ENCODE results near the gene RTL10.
"Not testable (repeated sequence)": the region's sequence is repeated elsewhere in the genome, so short reads cannot be mapped to it uniquely, and the experiment has no call there.

Gene RTL10

DNA sequence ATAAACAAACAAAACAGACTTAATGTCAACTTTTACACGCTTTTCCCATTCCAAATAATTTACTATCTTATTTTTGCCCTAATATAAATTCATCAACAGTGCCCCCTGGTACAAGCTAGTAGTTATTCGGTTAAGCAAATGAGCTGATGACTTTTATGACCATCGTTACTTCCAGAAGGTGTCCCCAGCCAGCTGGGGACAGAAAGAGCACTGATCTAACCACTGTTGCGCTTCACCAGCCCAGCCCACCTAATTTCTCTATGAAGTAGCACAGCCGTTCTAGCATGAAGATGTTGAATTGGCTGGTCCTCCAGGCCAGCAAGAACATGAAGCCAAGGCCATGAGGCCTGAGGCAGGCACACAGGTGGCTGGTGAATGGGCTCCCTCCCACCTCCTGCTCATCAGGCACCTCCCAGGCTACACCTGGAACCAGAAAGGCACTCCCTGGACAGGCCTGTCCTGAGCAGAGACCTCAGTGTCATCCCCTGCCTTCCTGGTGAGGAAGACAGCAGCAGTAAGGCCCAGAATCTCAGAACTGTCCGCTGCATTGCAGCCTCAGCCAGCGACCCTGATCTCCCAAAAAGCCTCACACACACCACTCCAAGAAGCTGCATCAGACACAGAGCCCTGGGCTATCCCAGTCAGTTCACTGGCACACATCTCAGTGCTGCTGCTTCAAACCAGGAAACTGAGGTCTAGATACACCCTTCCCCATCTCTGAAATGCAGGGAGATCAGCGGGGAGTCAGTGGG lies 12.9 kb downstream of the RTL10 start:
- Mint-ChIP-seq H3K27ac (no peak overlapping the region), H3K27me3 (no peaks in the 10 kb centered on the region), H3K4me3 (no peak overlapping the region), H3K9me3 (no peaks in the 10 kb centered on the region), H3K36me3 (ENCODE audit: low read depth) (peaks cover 4% of the 10 kb centered on the region), H3K4me1 (peaks cover 16% of the 10 kb centered on the region)
- DNase-seq = no peak
- no peak for ATAC-seq

DNA sequence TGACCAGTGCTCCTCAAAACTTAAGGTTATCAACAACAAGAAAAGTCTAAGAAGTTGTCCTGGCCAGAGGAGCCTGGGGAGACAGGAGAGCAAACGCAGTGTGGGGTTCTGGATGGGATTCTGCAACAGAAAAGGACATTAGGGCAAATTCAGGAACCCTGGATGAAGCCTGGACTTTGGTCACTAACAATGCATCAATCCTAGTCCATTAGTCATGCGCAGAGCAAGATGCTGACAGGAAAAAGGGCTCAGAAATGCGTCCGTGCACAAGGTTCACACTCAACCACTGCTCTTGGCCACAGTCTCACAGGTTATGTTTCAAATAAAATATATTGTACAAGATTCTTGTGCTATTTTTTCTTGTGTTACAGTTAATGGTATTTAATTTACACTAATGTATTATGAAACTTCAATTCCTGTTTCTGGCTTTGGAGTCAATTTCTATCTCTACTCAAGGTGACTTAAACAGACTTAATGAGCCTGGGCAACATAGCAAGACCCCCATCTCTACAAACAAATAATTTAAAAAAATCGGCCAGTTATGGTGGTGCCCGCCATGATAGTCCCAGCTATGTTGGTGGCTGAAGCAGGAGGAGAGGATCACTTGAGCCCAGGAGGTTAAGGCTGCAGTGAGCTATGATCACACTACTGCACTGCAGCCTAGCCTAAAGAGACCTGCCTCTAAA lies 13.6 kb downstream of the RTL10 start:
- Mint-ChIP-seq H3K4me3 (no peak overlapping the region), H3K4me1 (peaks cover 16% of the 10 kb centered on the region), H3K27me3 (no peaks in the 10 kb centered on the region), H3K27ac (no peak overlapping the region), H3K36me3 (ENCODE audit: low read depth) (peaks cover 4% of the 10 kb centered on the region), H3K9me3 (no peaks in the 10 kb centered on the region)
- no peak for ATAC-seq
- no peak for DNase-seq

DNA sequence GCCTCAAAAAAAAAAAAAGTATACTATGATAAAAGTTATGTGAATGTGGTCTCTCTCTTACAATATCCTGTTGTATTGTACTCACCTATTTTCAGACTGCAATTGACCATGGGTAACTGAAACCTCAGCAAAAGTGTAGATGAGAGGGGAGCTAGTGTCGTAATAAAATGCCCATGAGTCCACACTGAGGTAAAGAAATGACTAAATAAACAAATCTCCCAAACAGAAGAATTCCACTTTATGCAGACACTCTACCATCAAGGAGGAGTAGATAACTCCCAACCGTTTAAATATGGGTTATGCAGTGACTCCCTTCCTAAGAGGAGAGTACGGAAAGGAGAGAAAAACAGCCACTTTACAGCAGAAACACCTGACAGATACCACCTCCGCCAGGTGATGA lies 14.6 kb downstream of the RTL10 start:
- ATAC-seq = no peak
- no peak overlapping the region for H3K4me3 Mint-ChIP-seq

DNA sequence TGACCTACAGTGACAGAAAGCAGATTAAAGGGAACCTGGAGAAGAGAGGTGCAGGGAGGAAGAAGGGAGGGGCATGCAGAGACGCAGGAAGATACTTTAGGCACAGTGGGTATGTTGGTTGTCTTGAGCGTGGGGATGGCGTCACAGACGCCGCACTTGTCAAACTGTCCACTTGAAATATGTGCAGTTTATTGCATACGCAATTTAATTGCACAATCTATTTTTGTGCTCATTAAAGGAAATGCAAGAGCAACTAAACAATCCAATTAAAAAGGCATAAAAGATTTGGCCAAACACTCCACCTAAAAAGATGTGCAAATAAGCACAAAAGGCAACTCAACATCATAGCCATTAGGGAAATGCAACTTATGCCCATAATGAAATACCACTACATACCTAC lies 16.8 kb downstream of the RTL10 start:
- no peaks in the 10 kb centered on the region for H3K27me3 Mint-ChIP-seq
- no peak overlapping the region for H3K27ac Mint-ChIP-seq
- ATAC-seq (no peak), DNase-seq (no peak)
- H3K4me1 Mint-ChIP-seq = peaks cover 19% of the 10 kb centered on the region
- H3K36me3 Mint-ChIP-seq (ENCODE audit: low read depth) = peaks cover 4% of the 10 kb centered on the region
- no peaks in the 10 kb centered on the region for H3K9me3 Mint-ChIP-seq
- H3K4me3 Mint-ChIP-seq = no peak overlapping the region

More for the DNA sequence above, 14.6 kb downstream of the RTL10 start:
- H3K27ac Mint-ChIP-seq = no peak overlapping the region
- no peaks in the 10 kb centered on the region for H3K9me3 Mint-ChIP-seq
- H3K27me3 Mint-ChIP-seq = no peaks in the 10 kb centered on the region
- peaks cover 4% of the 10 kb centered on the region for H3K36me3 Mint-ChIP-seq (ENCODE audit: low read depth)
- no peak for DNase-seq
- peaks cover 17% of the 10 kb centered on the region for H3K4me1 Mint-ChIP-seq

DNA sequence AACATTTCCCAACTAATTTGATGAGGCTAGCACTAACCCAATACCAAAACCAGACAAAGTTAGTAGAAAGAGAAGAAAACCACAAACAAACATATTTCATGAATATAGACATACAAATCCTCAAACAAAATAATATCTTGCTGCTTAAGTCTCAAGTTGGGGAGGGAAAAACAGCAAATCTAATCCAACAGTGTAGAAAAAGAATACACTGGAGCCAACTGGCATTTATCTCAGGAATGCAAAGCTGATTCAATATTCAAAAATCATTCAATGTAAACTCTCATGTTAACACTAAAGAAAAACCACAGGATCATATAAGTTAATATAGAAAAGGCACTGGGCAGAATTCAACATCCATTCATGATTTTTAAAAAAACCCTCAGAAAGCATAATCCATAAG lies 18.2 kb downstream of the RTL10 start:
- no peak overlapping the region for H3K27ac Mint-ChIP-seq
- ATAC-seq = no peak

DNA sequence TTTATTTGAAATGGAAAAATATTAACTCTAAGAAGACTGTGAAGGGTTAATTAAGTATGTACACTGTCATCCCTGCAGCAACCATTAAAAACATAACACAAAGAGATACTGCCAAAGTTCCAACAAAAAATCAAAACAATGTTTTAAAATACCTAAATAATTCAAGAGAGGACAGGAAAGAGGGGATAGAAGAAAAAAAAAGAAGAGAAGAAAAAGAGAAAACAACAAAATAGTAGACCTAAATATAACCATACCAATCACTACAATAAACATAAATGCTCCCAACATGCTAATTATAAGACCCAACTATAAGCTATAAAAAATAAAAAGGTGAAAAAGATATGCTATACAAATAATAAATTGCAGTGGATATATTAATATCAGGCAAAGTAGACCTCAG lies 20.1 kb downstream of the RTL10 start:
- DNase-seq (no peak), ATAC-seq (no peak)
- no peak overlapping the region for H3K4me3 Mint-ChIP-seq
- peaks cover 4% of the 10 kb centered on the region for H3K36me3 Mint-ChIP-seq (ENCODE audit: low read depth)
- H3K4me1 Mint-ChIP-seq = peaks cover 25% of the 10 kb centered on the region
- no peaks in the 10 kb centered on the region for H3K27me3 Mint-ChIP-seq
- no peaks in the 10 kb centered on the region for H3K9me3 Mint-ChIP-seq
- no peak overlapping the region for H3K27ac Mint-ChIP-seq

More for the DNA sequence above, 18.2 kb downstream of the RTL10 start:
- Mint-ChIP-seq H3K27me3 (no peaks in the 10 kb centered on the region), H3K4me3 (no peak overlapping the region), H3K9me3 (no peaks in the 10 kb centered on the region), H3K4me1 (peaks cover 25% of the 10 kb centered on the region), H3K36me3 (ENCODE audit: low read depth) (peaks cover 4% of the 10 kb centered on the region)
- no peak for DNase-seq

DNA sequence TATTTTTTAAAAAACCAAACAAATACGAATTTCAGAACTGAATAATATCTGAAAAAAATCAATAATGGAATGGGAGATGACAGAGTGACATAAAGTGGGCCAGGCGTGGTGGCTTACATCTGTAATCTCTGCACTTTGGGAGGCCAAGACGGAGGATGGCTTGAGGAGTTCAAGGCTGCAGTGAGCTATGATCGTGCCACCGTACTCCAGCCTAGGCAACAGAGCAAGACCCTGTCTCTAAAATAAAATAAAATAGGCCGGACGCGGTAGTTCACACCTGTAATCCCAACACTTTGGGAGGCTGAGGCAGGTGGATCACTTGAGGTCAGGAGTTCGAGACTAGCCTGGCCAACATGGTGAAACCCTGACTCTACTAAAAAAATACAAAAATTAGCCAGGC lies 21.3 kb downstream of the RTL10 start:
- not testable (repeated sequence) for H3K27ac Mint-ChIP-seq; H3K36me3 Mint-ChIP-seq (ENCODE audit: low read depth); ATAC-seq

DNA sequence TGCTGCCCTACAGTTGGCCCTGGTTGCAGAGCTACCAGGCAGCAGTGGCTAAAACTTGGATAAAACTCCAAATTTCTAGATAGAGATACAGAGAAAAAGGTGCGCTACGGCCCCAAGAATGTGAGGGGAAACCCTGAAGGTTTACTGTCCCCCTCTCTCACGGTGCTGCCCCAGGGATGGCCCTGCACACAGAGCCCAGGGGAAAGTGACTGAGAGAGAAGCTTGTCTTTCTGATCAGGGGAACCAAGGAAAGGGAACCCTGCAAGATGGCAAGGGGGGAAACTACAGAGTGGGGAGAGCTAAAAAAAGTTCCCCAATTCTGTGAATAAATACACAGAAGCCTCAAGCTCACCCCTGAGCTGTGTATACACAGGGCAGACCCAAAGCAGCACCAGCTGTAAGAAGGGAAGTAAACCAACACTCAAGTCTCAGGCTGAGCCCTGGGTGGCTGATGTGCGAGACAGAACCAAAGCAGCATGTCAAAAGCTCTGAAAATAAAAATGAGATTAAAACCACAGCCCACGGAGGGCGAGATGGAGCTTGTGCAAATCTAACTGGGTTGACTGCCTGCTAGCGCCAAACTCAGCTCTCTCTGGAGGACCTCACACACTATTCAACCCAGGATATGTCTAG lies 22.1 kb downstream of the RTL10 start:
- H3K27me3 Mint-ChIP-seq = no peaks in the 10 kb centered on the region
- no peak for ATAC-seq
- no peak overlapping the region for H3K4me3 Mint-ChIP-seq
- no peak overlapping the region for H3K27ac Mint-ChIP-seq
- DNase-seq = no peak
- peaks cover 3% of the 10 kb centered on the region for H3K36me3 Mint-ChIP-seq (ENCODE audit: low read depth)
- H3K4me1 Mint-ChIP-seq = peaks cover 23% of the 10 kb centered on the region
- H3K9me3 Mint-ChIP-seq = no peaks in the 10 kb centered on the region

More for the DNA sequence above, 21.3 kb downstream of the RTL10 start:
- H3K4me3 Mint-ChIP-seq, H3K27me3 Mint-ChIP-seq, H3K9me3 Mint-ChIP-seq, DNase-seq: not testable (repeated sequence)
- peaks cover 23% of the 10 kb centered on the region for H3K4me1 Mint-ChIP-seq

DNA sequence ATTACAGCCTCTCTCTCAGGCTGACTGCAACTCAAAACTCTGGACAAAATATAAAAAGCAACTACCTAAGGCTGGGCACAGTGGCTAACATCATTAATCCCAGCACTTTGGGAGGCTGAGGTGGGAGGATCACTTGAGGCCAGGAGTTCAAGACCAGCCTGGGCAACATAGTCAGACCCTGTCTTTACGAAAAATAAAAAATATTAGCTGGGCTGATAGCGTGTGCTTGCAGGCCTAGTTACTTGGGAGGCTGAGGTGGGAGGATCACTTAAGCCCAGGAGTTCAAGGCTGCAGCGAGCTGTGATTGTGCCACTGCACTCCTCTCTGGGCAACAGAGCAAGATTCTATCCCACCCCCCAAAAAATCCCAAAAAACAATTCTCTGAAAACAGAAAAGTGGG lies 22.7 kb downstream of the RTL10 start:
- H3K9me3 Mint-ChIP-seq; ATAC-seq; H3K27ac Mint-ChIP-seq; DNase-seq; H3K4me3 Mint-ChIP-seq; H3K36me3 Mint-ChIP-seq (ENCODE audit: low read depth); H3K27me3 Mint-ChIP-seq: not testable (repeated sequence)
- peaks cover 23% of the 10 kb centered on the region for H3K4me1 Mint-ChIP-seq

DNA sequence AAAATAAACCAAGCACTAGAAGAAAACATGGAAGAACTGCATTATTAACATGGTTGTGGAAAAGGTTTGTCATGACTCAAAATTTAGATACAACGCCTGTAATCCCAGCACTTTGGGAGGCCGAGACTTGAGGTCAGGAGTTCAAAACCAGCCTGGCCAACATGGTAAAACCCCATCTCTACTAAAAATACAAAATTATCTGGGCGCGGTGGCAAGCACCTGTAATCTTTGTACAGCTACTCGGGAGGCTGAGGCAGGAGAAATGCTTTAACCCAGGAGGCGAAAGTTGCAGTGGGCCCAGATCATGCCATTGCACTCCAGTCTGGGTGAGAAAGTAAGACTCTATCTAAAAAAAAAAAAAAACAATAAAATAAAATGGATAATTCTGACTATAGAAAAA lies 23.7 kb downstream of the RTL10 start:
- no peaks in the 10 kb centered on the region for H3K36me3 Mint-ChIP-seq (ENCODE audit: low read depth)
- no peaks in the 10 kb centered on the region for H3K9me3 Mint-ChIP-seq
- peaks cover 22% of the 10 kb centered on the region for H3K4me1 Mint-ChIP-seq
- H3K27ac Mint-ChIP-seq = no peak overlapping the region
- ATAC-seq = no peak
- H3K4me3 Mint-ChIP-seq = no peak overlapping the region
- no peaks in the 10 kb centered on the region for H3K27me3 Mint-ChIP-seq
- no peak for DNase-seq

DNA sequence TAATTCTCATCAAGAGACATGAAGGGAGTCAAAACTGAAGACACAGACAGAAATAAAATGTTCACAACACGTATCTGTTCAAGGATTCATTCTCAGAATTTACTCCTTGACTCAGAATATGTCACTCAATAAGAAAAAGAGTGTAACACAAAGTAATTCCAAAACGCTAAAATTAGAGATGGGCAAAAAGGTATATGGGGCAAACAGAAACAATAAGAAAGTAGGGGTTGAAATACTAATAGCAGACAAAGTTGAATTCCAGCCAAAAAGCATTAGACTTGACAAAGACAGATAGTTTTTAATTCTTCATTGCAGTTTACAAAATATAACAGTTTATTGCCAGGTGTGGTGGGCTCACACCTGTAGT lies 26.7 kb downstream of the RTL10 start:
- DNase-seq (no peak), ATAC-seq (no peak)
- no peak overlapping the region for H3K4me3 Mint-ChIP-seq
- no peak overlapping the region for H3K27ac Mint-ChIP-seq
- no peaks in the 10 kb centered on the region for H3K9me3 Mint-ChIP-seq
- no peaks in the 10 kb centered on the region for H3K36me3 Mint-ChIP-seq (ENCODE audit: low read depth)
- H3K4me1 Mint-ChIP-seq = peaks cover 6% of the 10 kb centered on the region
- no peaks in the 10 kb centered on the region for H3K27me3 Mint-ChIP-seq

DNA sequence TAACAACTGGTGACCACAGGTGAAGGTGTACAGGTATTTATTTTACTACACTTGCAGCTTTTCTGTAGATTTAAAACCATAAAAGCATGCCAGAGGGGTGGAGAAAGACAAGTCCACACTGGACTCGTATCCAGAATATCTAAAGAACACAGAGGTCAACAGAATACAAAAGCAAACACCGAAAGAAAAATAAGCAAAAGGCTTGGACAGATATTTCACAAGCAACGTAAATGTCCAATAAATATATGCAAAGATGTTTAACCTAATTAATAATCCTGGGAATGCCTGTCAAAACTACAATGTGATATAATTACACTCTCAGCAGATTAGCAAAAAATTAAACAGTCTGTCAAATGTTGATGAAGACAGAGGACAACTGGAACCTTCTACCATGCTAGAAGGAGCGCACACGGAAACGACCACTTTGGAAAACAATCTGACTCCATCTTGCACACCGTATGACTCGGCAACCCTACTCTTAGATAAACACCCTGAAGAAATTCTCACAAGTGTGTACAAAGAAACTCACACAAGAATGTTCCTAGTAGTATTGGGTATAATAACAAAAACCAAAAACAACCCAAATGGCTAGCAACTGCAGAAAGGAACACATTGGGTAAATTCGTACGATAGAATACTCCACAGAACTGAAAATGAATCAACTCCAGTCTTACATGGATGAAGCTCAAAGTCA lies 27.2 kb downstream of the RTL10 start:
- no peak for ATAC-seq
- Mint-ChIP-seq H3K27ac (no peak overlapping the region), H3K4me1 (peaks cover 2% of the 10 kb centered on the region), H3K36me3 (ENCODE audit: low read depth) (no peaks in the 10 kb centered on the region), H3K27me3 (no peaks in the 10 kb centered on the region), H3K9me3 (no peaks in the 10 kb centered on the region), H3K4me3 (no peak overlapping the region)
- DNase-seq = no peak

DNA sequence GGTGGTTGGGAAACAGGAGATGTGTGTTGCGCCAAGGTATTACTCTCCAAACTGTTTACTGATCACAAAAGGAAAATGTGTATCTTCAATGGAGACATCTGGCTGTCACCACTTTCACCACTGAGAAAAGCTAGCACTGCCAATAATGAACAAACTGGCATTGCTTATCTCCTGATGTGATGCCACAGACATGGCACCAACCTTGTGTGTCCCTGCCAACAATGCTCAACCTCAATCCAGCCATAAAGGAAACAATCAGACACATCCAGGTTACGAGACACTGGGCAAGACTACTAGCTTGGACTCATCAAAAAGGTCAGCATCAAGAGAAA lies 28.1 kb downstream of the RTL10 start:
- no peak overlapping the region for H3K27ac Mint-ChIP-seq
- H3K4me1 Mint-ChIP-seq = no peaks in the 10 kb centered on the region
- ATAC-seq = no peak

DNA sequence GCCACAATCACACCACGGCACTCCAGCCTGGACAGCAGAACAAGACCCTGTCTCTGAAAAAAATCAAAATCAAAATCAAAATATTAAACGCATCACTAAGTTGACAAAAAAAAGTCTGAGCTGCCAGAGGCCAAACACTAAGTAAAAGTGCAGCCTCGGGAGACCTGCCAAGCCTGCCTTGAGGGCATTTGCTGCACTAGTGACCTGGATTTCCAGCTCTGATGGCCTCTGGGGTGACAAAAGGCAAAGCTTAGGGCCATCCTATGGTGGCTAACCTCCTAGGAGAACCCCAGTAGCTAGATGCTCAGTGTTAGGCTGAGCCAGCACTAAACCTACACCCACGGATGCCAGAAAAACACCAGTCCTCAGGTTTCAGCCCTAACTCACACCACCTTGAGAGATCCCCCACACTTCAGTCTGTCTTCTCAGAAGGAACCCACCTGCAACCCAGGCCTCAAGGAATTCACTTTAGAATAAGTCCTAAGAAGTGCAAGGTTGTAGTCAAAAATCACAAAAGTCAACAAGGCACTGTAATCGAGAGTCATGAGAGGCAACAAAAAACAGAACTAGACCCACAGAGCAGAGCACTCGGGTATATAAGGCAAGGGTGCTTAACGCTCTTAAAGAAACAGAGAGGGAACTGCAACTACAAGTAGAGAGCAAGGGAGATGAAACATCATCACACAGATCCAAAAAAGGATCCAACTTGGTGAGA lies 28.6 kb downstream of the RTL10 start:
- no peak overlapping the region for H3K27ac Mint-ChIP-seq
- no peak overlapping the region for H3K4me3 Mint-ChIP-seq
- ATAC-seq = no peak

More for the DNA sequence above, 28.1 kb downstream of the RTL10 start:
- no peaks in the 10 kb centered on the region for H3K36me3 Mint-ChIP-seq (ENCODE audit: low read depth)
- no peaks in the 10 kb centered on the region for H3K9me3 Mint-ChIP-seq
- no peak for DNase-seq
- no peaks in the 10 kb centered on the region for H3K27me3 Mint-ChIP-seq
- no peak overlapping the region for H3K4me3 Mint-ChIP-seq

More for the DNA sequence above, 28.6 kb downstream of the RTL10 start:
- H3K27me3 Mint-ChIP-seq = no peaks in the 10 kb centered on the region
- H3K36me3 Mint-ChIP-seq (ENCODE audit: low read depth) = no peaks in the 10 kb centered on the region
- DNase-seq = no peak
- no peaks in the 10 kb centered on the region for H3K9me3 Mint-ChIP-seq
- H3K4me1 Mint-ChIP-seq = no peaks in the 10 kb centered on the region

Measured in activated naive CD8-positive, alpha-beta T cell treated with anti-CD3 and anti-CD28 coated beads, Interleukin-2, amount 50 U/mL, for 24 hours (primary cell).